WTC11 (cell line): ENCODE results near the gene KCNA2. TPM values are rescaled to one million over a fixed set of nuclear protein-coding genes. Genes with fewer than 3 reads are reported as not detected.

Experiments used
- ATAC-seq: fragments of 200-7000 bp; cut with Tn5 transposase; 2 replicates; pipeline ENCODE4 v1.10.0; 2021; ENCODE audit warnings: mild to moderate bottlenecking, moderate library complexity
- CTCF ChIA-PET: fragments of 300-600 bp; sonication (Branson Sonifier 250); formaldehyde crosslinking; loops from one replicate; lab custom pipeline; 2021; ENCODE audit warnings: antibody characterized with exemption; lab: Charles Lee
- POLR2A ChIA-PET: fragments of 350-600 bp; sonication (Branson Sonifier 250); formaldehyde crosslinking; loops from one replicate; lab custom pipeline; 2021; ENCODE audit warnings: antibody characterized with exemption; lab: Charles Lee
- DNase-seq: peaks from one replicate; pipeline ENCODE4 v3.0.0; 2021; ENCODE audit warnings: low spot score
- H3K27ac Mint-ChIP-seq: 2 replicates; pipeline ENCODE4 v1.8.0; 2021; ENCODE audit warnings: mixed read lengths
- H3K27me3 Mint-ChIP-seq: 2 replicates; pipeline ENCODE4 v1.8.0; 2021; ENCODE audit warnings: low read depth, mild to moderate bottlenecking, moderate library complexity, mixed read lengths
- H3K36me3 Mint-ChIP-seq: 2 replicates; pipeline ENCODE4 v1.8.0; 2021; ENCODE audit warnings: mixed read lengths
- H3K4me1 Mint-ChIP-seq: 2 replicates; pipeline ENCODE4 v1.8.0; 2022; ENCODE audit warnings: mixed read lengths
- H3K4me3 Mint-ChIP-seq: 2 replicates; pipeline ENCODE4 v1.8.0; 2021; ENCODE audit warnings: mild to moderate bottlenecking, moderate library complexity, mixed read lengths
- H3K9me3 Mint-ChIP-seq: 2 replicates; pipeline ENCODE4 v1.8.0; 2021; ENCODE audit warnings: mixed read lengths
- ESRRA ChIP-seq: sonication (generic); formaldehyde crosslinking; IDR thresholded peaks from 2 replicates; pipeline ENCODE4 v1.8.1; 2022; ENCODE audit warnings: mild to moderate bottlenecking, missing genetic modification reagents, borderline replicate concordance
- FOXP1 ChIP-seq: sonication (generic); formaldehyde crosslinking; IDR thresholded peaks from 2 replicates; pipeline ENCODE4 v1.8.0; 2022; ENCODE audit warnings: missing genetic modification reagents, mild to moderate bottlenecking, moderate library complexity, borderline replicate concordance
- GABPB1 ChIP-seq: sonication (generic); formaldehyde crosslinking; IDR thresholded peaks from 2 replicates; pipeline ENCODE4 v1.8.1; 2023; ENCODE audit warnings: mild to moderate bottlenecking, missing genetic modification reagents
- GTF2I ChIP-seq: fragments of 250-450 bp; sonication (Bioruptor Pico); conservative IDR thresholded peaks from 2 replicates; pipeline ENCODE4 v1.4.0; 2021; ENCODE audit warnings: mild to moderate bottlenecking
- JUN ChIP-seq: sonication (generic); formaldehyde crosslinking; IDR thresholded peaks from 2 replicates; pipeline ENCODE4 v1.8.0; 2023; ENCODE audit warnings: mild to moderate bottlenecking, missing genetic modification reagents
- NFYB ChIP-seq: sonication (generic); formaldehyde crosslinking; conservative IDR thresholded peaks from 2 replicates; pipeline ENCODE4 v1.8.0; 2022; ENCODE audit warnings: low read depth, missing genetic modification reagents
- NR1H2 ChIP-seq: sonication (generic); formaldehyde crosslinking; IDR thresholded peaks from 2 replicates; pipeline ENCODE4 v1.9.0; 2021; ENCODE audit warnings: mild to moderate bottlenecking, moderate library complexity, missing genetic modification reagents
- TCF7 ChIP-seq: sonication (generic); formaldehyde crosslinking; IDR thresholded peaks from 2 replicates; pipeline ENCODE4 v1.8.0; 2022; ENCODE audit warnings: mild to moderate bottlenecking, low read depth, missing genetic modification reagents, moderate library complexity
- TP53 ChIP-seq: sonication (generic); formaldehyde crosslinking; IDR thresholded peaks from 2 replicates; pipeline ENCODE4 v1.8.1; 2023; ENCODE audit warnings: mild to moderate bottlenecking, missing genetic modification reagents
- ZNF396 ChIP-seq: fragments of 250-450 bp; sonication (Bioruptor Pico); IDR thresholded peaks from 2 replicates; pipeline ENCODE4 v1.8.0; 2021; ENCODE audit warnings: mild to moderate bottlenecking, moderate library complexity, borderline replicate concordance
- ZNF416 ChIP-seq: fragments of 250-450 bp; sonication (Bioruptor Pico); IDR thresholded peaks from 2 replicates; pipeline ENCODE4 v1.9.0; 2021; ENCODE audit warnings: mild to moderate bottlenecking, inconsistent platforms
- total RNA-seq: library from RNA; stranded (reverse); gene quantifications from 3 replicates; pipeline ENCODE4 v1.2.3, GENCODE V29; 2021
- TF ChIP-seq, protein P1 (sequence below): sonication (generic); formaldehyde crosslinking; IDR thresholded peaks from 2 replicates; pipeline ENCODE4 v1.8.0; 2023; ENCODE audit warnings: mild to moderate bottlenecking, missing genetic modification reagents
- TF ChIP-seq, protein P2 (sequence below): fragments of 250-450 bp; sonication (Bioruptor Pico); IDR thresholded peaks from 2 replicates; pipeline ENCODE4 v1.9.0; 2021; ENCODE audit warnings: mild to moderate bottlenecking
- TF ChIP-seq, protein P3 (sequence below): sonication (generic); formaldehyde crosslinking; IDR thresholded peaks from 2 replicates; pipeline ENCODE4 v1.8.1; 2022; ENCODE audit warnings: low read depth, missing genetic modification reagents, borderline replicate concordance
- TF ChIP-seq, protein P4 (sequence below): sonication (generic); formaldehyde crosslinking; IDR thresholded peaks from 2 replicates; pipeline ENCODE4 v1.8.1; 2023; ENCODE audit warnings: mild to moderate bottlenecking, missing genetic modification reagents, borderline replicate concordance
- TF ChIP-seq, protein P5 (sequence below): sonication (generic); formaldehyde crosslinking; IDR thresholded peaks from 2 replicates; pipeline ENCODE4 v1.8.1; 2023; ENCODE audit warnings: mild to moderate bottlenecking, moderate library complexity, missing genetic modification reagents

KCNA2 gene
- total RNA-seq, 1 experiment from 2014 or later: 0.50 TPM

DNA sequence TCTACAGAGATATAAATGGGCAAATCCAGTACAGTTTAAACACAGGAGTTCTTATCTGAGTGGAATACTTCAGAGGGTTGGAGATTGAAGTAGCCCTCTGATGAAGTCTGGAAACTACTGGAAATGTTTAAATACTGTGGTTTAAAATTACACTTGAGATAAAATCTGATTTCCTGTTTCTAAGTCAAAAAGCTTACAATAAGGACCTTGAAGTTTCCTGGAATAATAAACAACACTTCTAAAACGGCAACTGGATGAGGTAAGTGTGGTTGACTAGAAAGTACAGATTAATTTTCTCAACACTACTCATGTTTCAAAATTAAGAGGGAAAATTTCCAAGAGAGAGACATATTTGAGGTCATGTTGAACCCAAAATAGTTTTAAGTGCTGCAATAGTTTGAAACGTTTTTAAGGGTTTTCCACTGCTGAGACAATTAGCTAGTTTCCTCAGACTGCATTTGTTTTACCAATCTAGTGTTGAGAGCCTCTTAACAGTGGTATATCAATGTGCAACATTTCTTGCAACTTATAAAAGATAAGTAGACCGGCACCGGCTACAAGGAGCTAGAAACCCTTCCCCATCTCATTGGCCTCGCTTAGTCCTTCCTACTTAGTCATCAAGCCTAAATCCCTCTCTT is 41.2 kb upstream of the KCNA2 start (continued):
- TF ChIP-seq, protein P1, sequence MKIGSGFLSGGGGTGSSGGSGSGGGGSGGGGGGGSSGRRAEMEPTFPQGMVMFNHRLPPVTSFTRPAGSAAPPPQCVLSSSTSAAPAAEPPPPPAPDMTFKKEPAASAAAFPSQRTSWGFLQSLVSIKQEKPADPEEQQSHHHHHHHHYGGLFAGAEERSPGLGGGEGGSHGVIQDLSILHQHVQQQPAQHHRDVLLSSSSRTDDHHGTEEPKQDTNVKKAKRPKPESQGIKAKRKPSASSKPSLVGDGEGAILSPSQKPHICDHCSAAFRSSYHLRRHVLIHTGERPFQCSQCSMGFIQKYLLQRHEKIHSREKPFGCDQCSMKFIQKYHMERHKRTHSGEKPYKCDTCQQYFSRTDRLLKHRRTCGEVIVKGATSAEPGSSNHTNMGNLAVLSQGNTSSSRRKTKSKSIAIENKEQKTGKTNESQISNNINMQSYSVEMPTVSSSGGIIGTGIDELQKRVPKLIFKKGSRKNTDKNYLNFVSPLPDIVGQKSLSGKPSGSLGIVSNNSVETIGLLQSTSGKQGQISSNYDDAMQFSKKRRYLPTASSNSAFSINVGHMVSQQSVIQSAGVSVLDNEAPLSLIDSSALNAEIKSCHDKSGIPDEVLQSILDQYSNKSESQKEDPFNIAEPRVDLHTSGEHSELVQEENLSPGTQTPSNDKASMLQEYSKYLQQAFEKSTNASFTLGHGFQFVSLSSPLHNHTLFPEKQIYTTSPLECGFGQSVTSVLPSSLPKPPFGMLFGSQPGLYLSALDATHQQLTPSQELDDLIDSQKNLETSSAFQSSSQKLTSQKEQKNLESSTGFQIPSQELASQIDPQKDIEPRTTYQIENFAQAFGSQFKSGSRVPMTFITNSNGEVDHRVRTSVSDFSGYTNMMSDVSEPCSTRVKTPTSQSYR (CRISPR knock-in tag): no peak
- TF ChIP-seq NR1H2: no peak
- TF ChIP-seq, protein P2, sequence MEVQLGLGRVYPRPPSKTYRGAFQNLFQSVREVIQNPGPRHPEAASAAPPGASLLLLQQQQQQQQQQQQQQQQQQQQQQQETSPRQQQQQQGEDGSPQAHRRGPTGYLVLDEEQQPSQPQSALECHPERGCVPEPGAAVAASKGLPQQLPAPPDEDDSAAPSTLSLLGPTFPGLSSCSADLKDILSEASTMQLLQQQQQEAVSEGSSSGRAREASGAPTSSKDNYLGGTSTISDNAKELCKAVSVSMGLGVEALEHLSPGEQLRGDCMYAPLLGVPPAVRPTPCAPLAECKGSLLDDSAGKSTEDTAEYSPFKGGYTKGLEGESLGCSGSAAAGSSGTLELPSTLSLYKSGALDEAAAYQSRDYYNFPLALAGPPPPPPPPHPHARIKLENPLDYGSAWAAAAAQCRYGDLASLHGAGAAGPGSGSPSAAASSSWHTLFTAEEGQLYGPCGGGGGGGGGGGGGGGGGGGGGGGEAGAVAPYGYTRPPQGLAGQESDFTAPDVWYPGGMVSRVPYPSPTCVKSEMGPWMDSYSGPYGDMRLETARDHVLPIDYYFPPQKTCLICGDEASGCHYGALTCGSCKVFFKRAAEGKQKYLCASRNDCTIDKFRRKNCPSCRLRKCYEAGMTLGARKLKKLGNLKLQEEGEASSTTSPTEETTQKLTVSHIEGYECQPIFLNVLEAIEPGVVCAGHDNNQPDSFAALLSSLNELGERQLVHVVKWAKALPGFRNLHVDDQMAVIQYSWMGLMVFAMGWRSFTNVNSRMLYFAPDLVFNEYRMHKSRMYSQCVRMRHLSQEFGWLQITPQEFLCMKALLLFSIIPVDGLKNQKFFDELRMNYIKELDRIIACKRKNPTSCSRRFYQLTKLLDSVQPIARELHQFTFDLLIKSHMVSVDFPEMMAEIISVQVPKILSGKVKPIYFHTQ: no peak
- no peak for TF ChIP-seq TCF7 (CRISPR knock-in tag)
- TF ChIP-seq TP53 (CRISPR knock-in tag): no peak
- TF ChIP-seq GTF2I (CRISPR knock-in tag): no peak
- TF ChIP-seq FOXP1 (CRISPR knock-in tag): no peak

DNA sequence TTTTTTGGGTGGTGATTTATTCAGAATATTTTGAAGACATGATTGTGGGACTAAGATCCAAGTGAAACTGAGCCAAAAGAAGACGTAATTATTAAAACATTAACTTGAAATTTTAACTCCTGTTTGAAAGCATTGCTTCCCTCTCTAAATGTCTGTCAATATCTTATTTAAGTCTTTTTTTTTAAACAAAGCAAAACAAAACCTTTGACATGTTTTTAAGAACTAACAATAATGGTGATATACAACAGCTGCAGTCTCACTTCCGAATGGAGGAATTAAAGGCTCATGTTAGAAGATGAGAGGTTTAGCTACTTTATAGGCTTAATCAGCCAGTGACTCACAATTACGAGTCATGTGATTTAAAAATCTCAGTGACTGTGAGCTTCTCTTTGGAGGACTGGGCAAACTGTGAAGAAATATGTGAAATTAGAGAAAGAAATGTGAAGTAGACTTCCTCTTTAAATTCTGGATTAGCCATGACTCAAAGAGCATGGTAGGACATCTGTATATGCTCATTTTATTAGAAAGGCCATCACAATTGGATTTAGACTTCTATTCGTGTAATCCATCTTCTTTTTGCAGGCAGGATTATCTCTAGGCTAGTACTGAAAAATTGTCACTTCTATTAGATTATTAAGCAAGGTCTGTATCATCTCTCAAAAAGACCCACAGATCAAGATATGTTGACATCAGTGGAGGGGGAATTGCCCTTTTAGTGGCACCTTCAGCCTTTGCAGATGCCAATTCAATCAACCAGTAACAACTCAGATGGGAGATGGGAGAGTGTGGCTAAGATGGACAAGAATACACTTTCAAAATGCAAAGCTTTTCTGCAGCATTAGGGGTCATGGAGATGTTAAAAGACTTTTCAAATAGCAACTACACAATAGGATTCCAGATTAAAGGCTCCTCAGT is 39.9 kb upstream of the KCNA2 start:
- Mint-ChIP-seq H3K4me1 (no peaks in the 10 kb centered on the region), H3K36me3 (no peaks in the 10 kb centered on the region), H3K27ac (no peak overlapping the region), H3K9me3 (no peaks in the 10 kb centered on the region), H3K27me3 (peaks cover 6% of the 10 kb centered on the region; the same call in 1 of the 2 replicates), H3K4me3 (no peak overlapping the region)
- ChIA-PET POLR2A (no interaction called here), CTCF (interaction anchor here (0.8 to 1.8 kb wide), 2 partner anchors 120 to 135 kb away, joined by 5 to 7 read pairs; no protein-coding TSS in a partner anchor)
- no peak for DNase-seq
- no peak for ATAC-seq
- TF ChIP-seq, protein P3, sequence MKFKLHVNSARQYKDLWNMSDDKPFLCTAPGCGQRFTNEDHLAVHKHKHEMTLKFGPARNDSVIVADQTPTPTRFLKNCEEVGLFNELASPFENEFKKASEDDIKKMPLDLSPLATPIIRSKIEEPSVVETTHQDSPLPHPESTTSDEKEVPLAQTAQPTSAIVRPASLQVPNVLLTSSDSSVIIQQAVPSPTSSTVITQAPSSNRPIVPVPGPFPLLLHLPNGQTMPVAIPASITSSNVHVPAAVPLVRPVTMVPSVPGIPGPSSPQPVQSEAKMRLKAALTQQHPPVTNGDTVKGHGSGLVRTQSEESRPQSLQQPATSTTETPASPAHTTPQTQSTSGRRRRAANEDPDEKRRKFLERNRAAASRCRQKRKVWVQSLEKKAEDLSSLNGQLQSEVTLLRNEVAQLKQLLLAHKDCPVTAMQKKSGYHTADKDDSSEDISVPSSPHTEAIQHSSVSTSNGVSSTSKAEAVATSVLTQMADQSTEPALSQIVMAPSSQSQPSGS: no peak
- TF ChIP-seq JUN (CRISPR knock-in tag): no peak
- TF ChIP-seq ESRRA: no peak
- TF ChIP-seq NFYB (CRISPR knock-in tag): no peak
- no peak for TF ChIP-seq GABPB1 (CRISPR knock-in tag)
- TF ChIP-seq ZNF416 (CRISPR knock-in tag): no peak
- no peak for TF ChIP-seq NR1H2
- TF ChIP-seq, protein P2: no peak
- TF ChIP-seq, protein P4, sequence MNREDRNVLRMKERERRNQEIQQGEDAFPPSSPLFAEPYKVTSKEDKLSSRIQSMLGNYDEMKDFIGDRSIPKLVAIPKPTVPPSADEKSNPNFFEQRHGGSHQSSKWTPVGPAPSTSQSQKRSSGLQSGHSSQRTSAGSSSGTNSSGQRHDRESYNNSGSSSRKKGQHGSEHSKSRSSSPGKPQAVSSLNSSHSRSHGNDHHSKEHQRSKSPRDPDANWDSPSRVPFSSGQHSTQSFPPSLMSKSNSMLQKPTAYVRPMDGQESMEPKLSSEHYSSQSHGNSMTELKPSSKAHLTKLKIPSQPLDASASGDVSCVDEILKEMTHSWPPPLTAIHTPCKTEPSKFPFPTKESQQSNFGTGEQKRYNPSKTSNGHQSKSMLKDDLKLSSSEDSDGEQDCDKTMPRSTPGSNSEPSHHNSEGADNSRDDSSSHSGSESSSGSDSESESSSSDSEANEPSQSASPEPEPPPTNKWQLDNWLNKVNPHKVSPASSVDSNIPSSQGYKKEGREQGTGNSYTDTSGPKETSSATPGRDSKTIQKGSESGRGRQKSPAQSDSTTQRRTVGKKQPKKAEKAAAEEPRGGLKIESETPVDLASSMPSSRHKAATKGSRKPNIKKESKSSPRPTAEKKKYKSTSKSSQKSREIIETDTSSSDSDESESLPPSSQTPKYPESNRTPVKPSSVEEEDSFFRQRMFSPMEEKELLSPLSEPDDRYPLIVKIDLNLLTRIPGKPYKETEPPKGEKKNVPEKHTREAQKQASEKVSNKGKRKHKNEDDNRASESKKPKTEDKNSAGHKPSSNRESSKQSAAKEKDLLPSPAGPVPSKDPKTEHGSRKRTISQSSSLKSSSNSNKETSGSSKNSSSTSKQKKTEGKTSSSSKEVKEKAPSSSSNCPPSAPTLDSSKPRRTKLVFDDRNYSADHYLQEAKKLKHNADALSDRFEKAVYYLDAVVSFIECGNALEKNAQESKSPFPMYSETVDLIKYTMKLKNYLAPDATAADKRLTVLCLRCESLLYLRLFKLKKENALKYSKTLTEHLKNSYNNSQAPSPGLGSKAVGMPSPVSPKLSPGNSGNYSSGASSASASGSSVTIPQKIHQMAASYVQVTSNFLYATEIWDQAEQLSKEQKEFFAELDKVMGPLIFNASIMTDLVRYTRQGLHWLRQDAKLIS: no peak
- TF ChIP-seq, protein P5, sequence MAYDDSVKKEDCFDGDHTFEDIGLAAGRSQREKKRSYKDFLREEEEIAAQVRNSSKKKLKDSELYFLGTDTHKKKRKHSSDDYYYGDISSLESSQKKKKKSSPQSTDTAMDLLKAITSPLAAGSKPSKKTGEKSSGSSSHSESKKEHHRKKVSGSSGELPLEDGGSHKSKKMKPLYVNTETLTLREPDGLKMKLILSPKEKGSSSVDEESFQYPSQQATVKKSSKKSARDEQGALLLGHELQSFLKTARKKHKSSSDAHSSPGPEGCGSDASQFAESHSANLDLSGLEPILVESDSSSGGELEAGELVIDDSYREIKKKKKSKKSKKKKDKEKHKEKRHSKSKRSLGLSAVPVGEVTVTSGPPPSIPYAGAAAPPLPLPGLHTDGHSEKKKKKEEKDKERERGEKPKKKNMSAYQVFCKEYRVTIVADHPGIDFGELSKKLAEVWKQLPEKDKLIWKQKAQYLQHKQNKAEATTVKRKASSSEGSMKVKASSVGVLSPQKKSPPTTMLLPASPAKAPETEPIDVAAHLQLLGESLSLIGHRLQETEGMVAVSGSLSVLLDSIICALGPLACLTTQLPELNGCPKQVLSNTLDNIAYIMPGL (CRISPR knock-in tag): no peak
- no peak for TF ChIP-seq ZNF396 (CRISPR knock-in tag)
